Measurements from ENCODE around the gene ADM5.

Gene ADM5

DNA sequence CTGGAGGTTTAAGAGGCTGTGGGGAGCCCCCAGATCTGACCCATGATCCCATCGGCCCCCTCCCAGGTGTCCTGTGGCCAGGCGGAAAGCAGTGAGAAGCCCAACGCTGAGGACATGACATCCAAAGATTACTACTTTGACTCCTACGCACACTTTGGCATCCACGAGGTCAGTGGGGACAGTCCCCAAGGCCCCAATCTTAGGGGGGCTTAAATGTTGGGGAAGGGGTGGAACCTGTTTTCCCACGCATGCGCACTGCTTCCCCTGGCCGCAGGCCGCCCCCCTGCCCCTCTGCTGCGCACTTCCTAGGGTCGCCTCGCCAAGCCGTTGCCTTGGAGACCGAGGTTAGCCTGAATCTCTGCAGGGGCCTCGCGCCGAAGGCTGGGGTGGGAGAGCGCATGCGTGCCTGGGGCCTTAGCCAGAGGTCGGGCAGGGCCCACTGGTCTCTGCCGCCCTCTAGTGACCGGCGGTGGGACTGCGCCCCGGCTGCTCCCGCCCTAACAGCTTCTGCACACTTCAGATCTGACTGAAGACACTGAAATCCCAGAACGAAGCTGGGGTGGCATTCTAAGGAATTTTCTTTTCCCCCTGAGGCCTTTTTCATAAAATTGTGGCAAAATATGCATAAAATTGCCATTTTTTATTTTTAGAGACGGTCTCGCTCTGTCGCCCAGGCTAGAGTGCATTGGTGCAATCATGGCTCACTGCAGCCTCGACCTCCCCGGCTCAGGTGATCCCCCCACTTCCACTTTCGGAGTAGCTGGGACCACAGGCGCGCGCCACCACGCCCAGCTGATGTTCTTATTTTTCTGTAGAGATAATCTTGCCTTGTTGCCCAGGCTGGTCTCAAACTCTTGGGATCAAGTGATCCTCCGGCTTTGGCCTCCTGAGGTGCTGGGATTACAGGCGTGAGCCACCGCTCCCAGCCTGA, 8.7 kb upstream of the ADM5 start:
- peak; percentile 79 to 89 for DNase-seq (ENCODE audit: low read depth in 2 of 2)

DNA sequence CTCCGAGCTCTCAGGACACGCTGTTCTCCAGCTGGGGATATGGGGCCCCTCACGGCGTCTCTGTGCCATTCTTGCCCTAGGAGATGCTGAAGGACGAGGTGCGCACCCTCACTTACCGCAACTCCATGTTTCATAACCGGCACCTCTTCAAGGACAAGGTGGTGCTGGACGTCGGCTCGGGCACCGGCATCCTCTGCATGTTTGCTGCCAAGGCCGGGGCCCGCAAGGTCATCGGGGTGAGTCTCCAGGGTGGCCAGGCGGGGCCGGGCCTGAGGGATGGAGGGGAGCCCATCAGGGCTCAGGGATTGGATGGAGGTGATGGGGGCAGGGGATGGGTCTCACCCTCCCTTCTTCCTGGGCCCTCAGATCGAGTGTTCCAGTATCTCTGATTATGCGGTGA, 7.6 kb upstream of the ADM5 start:
- DNase-seq (ENCODE audit: low read depth in 2 of 2): no peak

DNA sequence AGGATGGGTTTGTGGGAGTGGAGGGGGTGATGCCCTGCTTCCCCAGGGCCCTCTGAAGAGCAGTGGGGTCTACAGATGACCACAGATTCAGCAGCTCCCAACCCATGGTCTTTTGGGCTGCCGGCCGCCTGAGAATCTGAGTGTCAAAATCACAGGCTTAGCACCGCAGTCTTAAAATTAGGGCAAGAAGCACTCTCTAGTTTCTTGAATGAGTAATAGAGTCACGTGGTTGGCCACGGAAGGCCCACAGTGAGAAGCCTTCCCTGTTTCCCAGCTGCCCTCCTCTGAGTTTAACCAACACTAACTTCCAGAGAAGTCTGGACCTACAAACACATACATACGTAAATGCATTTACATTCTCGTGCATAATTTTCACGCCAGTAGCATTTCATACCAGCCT, 7.1 kb upstream of the ADM5 start:
- DNase-seq (ENCODE audit: low read depth in 2 of 2): no peak

- no peak for DNase-seq (ENCODE audit: low read depth in 2 of 2)
Measured at GRCh38 chr19:49683814-49684250, 5.6 kb upstream of the ADM5 start.

GRCh38 chr19:49684251-49684982, 5.0 kb upstream of the ADM5 start:
- no peak for DNase-seq (ENCODE audit: low read depth in 2 of 2)

DNA sequence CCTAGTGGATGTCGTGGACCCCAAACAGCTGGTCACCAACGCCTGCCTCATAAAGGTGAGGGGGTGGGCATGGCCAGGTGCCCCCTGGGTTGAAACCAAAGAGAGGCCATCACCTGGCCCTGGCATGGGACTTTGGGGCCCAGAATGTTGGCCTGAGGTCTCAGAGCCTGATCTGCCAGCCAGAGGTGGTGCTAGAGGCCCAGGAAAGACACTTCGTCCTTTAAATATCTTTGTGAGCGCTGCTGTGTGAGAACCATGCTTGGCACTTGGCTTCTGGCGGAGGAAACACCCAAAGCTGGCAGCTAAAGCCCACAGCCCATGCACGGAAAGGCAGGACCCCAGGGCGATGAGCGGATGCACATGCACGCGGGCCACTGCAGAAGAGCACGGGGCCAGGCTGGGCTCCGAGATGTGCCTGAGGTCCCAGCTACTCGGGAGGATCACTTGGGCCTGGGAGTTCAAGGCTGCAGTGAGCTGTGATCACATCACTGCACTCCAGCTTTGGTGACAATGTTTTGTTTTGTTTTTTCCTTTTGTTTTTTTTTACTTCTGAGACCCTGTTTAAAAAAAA, 4.3 kb upstream of the ADM5 start:
- DNase-seq (ENCODE audit: low read depth in 2 of 2): no peak

DNA sequence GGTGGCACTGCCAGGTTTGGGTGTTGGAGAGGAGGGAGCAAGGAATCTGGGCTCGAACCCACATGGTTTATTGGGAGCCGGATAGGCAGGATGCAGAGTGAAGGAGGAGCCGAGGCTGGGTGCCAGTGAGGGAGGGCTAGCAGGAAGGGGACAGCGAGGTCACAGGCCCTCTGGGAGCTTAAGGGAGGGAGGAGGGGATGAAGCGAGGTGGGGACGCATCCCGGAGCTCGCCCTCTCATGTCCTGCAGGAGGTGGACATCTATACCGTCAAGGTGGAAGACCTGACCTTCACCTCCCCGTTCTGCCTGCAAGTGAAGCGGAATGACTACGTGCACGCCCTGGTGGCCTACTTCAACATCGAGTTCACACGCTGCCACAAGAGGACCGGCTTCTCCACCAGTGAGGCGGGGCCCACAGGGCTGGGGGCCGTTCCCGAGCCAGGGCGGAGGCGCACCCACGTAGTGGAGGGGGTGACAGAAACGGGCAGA, 3.5 kb upstream of the ADM5 start:
- DNase-seq (ENCODE audit: low read depth in 2 of 2): no peak

- no peak for DNase-seq (ENCODE audit: low read depth in 2 of 2)
Measured at GRCh38 chr19:49686503-49687088, 2.8 kb upstream of the ADM5 start.

DNA sequence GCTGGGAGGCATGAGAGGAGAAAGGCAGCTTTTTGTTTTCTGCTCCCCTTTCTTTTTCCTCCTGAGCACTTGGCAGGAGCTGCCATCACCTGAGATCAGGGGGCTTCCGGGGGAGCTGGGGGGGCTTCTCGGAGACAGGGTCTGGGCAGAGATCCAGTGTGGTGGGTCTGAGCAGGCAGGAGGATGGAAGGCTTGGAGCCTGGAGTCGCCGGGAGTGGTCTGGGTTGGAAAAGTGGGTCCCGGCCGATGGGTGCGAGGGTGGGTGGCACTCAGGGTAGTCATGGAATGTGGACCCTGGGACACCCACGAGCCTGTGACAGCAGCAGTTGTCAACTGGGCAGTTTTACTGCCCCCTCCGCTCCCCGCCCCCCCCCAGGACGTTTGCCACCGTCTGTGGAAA, 2.2 kb upstream of the ADM5 start:
- no peak for DNase-seq (ENCODE audit: low read depth in 2 of 2)

GRCh38 chr19:49687566-49688316, 1.7 kb upstream of the ADM5 start:
- no peak for DNase-seq (ENCODE audit: low read depth in 2 of 2)

DNA sequence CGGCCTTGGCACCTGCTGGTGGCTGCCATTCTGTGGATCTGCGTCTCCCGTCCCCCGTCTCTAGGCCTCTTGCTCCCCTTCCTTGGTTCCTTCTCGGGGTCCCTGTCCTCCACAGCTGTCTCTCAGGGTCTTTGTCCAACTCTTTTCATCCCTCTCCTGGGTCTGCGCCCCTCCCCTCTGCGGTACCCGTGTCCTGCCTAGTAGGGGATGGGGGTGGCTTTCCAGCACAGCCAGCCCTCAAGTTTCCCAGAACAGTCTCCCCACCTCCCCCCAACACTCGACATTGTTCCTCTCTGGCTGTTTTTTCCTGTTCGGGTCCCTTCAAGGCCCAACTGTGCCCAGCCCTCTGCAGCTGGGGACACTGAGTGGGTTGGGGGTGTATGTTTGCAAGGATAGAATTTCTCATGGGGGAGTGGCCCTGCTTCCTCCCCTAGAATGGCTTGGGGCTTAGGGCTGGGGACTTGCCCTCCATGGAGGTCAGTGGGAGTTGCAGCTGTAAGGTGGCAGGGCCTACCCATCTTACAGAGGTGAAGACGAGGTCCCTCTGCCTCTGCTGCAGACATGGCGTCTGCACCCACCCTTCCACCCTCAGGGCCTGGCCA, 762 bp upstream of the ADM5 start:
- DNase-seq (ENCODE audit: low read depth in 2 of 2): no peak

- DNase-seq (ENCODE audit: low read depth in 2 of 2): no peak
Measured at GRCh38 chr19:49690079-49690655, 773 bp downstream of the ADM5 start.

DNA sequence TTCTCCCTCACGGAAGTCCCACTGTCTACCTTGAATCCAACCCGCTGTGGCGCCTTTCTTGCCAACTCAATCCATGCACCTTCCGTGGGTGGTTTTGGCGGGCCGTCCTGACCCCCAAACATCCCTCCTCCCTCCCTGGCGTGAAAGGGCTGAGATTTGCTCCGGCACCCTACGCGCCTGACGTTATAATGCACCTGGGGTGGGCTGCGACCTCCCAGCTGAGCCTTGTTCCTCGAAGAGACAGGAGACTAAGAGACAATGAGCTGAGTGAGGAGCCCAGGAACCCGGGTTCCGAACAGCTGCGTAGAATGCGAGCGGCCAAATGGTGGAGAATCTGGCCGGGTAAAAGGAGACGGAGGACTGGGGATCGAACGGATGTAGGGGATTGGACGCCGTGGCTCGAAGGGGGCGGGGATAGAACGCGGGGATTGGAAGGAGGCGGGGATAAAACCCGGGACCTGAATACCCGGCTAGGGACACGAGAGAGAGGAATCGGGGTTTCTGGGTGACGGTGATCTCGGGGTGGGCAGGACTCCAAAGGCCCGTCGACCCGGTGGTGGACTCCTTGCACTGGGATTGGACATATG, 1.4 kb downstream of the ADM5 start, which contains the start of gene CPT1C:
Gene CPT1C (plus strand): TSS at position 461 of the 587 bp plus-strand sequence. CDS start 1,137 bp downstream, outside the sequence.
- DNase-seq (ENCODE audit: low read depth in 2 of 2): no peak

GRCh38 chr19:49691243-49692146, 2.1 kb downstream of the ADM5 start:
- no peak for DNase-seq (ENCODE audit: low read depth in 2 of 2)

- no peak for DNase-seq (ENCODE audit: low read depth in 2 of 2)
Measured at GRCh38 chr19:49692147-49692506, 2.7 kb downstream of the ADM5 start.

GRCh38 chr19:49696115-49696514, 6.7 kb downstream of the ADM5 start:
- no peak for DNase-seq (ENCODE audit: low read depth in 2 of 2)

GRCh38 chr19:49696865-49697264, 7.5 kb downstream of the ADM5 start:
- no peak for DNase-seq (ENCODE audit: low read depth in 2 of 2)

DNA sequence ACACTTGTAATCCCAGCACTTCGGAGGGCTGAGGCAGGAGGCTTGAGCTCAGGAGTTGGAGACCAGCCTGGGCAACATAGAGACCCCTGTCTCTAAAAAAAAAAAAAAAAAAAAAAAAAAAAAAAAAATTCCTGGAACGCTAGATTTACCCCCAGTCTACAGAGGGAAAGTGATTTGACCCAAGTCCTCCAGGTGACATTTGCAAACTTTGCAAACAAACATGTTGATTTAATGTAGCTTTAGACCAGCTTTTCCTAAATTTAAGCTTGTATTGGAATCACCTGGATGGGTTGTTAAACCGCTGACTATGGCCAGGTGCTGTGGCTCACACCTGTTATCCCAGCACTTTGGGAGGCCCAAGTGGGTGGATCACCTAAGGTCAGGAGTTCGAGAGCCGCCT, 10.0 kb downstream of the ADM5 start:
- DNase-seq (ENCODE audit: low read depth in 2 of 2): no peak

GRCh38 chr19:49700563-49700962, 11.2 kb downstream of the ADM5 start:
- no peak for DNase-seq (ENCODE audit: low read depth in 2 of 2)

Data from activated CD8-positive, alpha-beta memory T cell treated with anti-CD3 and anti-CD28 coated beads for 4 hours (primary cell).